Activated naive CD4-positive, alpha-beta T cell treated with anti-CD3 and anti-CD28 coated beads for 36 hours (primary cell): ENCODE data around the gene TFRC. TPM values are rescaled to one million over a fixed set of nuclear protein-coding genes. Genes with fewer than 3 reads are reported as not detected.
"Not testable (repeated sequence)": the region's sequence is repeated elsewhere in the genome, so short reads cannot be mapped to it uniquely, and the experiment has no call there.

Source experiments
- CTCF ChIA-PET: fragments of 350-600 bp; sonication (Branson Sonifier 250); formaldehyde crosslinking; loops from one replicate; lab custom pipeline; 2021; ENCODE audit warnings: antibody characterized with exemption; lab: Charles Lee
- DNase-seq: peaks from one replicate; pipeline ENCODE4 v3.0.0-alpha.2; 2020
- H3K27ac Mint-ChIP-seq: one replicate; pipeline ENCODE4 v1.8.0; 2021; ENCODE audit warnings: mild to moderate bottlenecking, mixed read lengths
- H3K27me3 Mint-ChIP-seq: one replicate; pipeline ENCODE4 v1.8.0; 2021; ENCODE audit warnings: low read depth, mixed read lengths
- H3K36me3 Mint-ChIP-seq: one replicate; pipeline ENCODE4 v1.8.0; 2021; ENCODE audit warnings: low read depth, mixed read lengths
- H3K4me1 Mint-ChIP-seq: one replicate; pipeline ENCODE4 v1.8.0; 2021; ENCODE audit warnings: low read depth, mixed read lengths
- H3K4me3 Mint-ChIP-seq: one replicate; pipeline ENCODE4 v1.8.0; 2021; ENCODE audit warnings: mild to moderate bottlenecking, moderate library complexity, mixed read lengths
- H3K9me3 Mint-ChIP-seq: one replicate; pipeline ENCODE4 v1.8.0; 2021; ENCODE audit warnings: mixed read lengths
- intact Hi-C: fragments of 100-400 bp; cut with micrococcal nuclease; formaldehyde crosslinking; loops from one replicate; pipeline ENCODE4 v1.15.1; 2023
- total RNA-seq, 2 experiments: library from RNA; stranded (reverse); gene quantifications; one replicate each; pipeline ENCODE4 v1.2.3, GENCODE V29; 2021

Gene TFRC
- total RNA-seq, 2 experiments from 2014 or later, result 436 to 442 TPM

- Mint-ChIP-seq H3K27me3 (no peaks in the 10 kb centered on the region), H3K4me3 (peak overlapping the region; percentile 97), H3K4me1 (peaks cover 46% of the 10 kb centered on the region), H3K9me3 (no peaks in the 10 kb centered on the region), H3K27ac (peak overlapping the region; percentile 93), H3K36me3 (peaks cover 45% of the 10 kb centered on the region)
- CTCF ChIA-PET, result interaction anchor here (1.0 to 11.8 kb wide), 2 partner anchors 100 to 116 kb away, joined by 3 to 186 read pairs; no protein-coding TSS in a partner anchor
- no peak for DNase-seq
- intact Hi-C loops, result loop anchor here (5.0 to 10.0 kb wide), 2 partner anchors 87 to 1405 kb away; partner anchors contain the start of gene LSG1
Measured at GRCh38 chr3:196079682-196080081, 2.2 kb downstream of the TFRC start.

- no peak for DNase-seq
- Mint-ChIP-seq H3K36me3 (peaks cover 67% of the 10 kb centered on the region), H3K4me1 (peaks cover 46% of the 10 kb centered on the region), H3K4me3 (no peak overlapping the region), H3K27me3 (no peaks in the 10 kb centered on the region), H3K27ac (peak overlapping the region; percentile 11), H3K9me3 (no peaks in the 10 kb centered on the region)
- intact Hi-C loops, result no loop called here
- CTCF ChIA-PET, result interaction anchor here (0.6 to 11.8 kb wide), 4 partner anchors 21 to 120 kb away, joined by 3 to 186 read pairs (median 3); no protein-coding TSS in a partner anchor
Measured at GRCh38 chr3:196075013-196075412, 6.9 kb downstream of the TFRC start.

- Mint-ChIP-seq H3K4me3 (no peak overlapping the region), H3K9me3 (no peaks in the 10 kb centered on the region), H3K36me3 (peaks cover 65% of the 10 kb centered on the region), H3K27me3 (no peaks in the 10 kb centered on the region), H3K4me1 (peaks cover 34% of the 10 kb centered on the region), H3K27ac (peak overlapping the region; percentile 82)
- intact Hi-C loops, result loop anchor here (1.0 to 5.0 kb wide), 3 partner anchors 119 to 444 kb away; partner anchors contain the start of gene SMCO1
- CTCF ChIA-PET, result interaction anchor here (0.6 to 11.8 kb wide), 39 partner anchors 9 to 218 kb away, joined by 3 to 186 read pairs (median 5); no protein-coding TSS in a partner anchor
- DNase-seq, result peak; percentile 81
Measured at GRCh38 chr3:196073255-196073753, 8.6 kb downstream of the TFRC start.

DNA sequence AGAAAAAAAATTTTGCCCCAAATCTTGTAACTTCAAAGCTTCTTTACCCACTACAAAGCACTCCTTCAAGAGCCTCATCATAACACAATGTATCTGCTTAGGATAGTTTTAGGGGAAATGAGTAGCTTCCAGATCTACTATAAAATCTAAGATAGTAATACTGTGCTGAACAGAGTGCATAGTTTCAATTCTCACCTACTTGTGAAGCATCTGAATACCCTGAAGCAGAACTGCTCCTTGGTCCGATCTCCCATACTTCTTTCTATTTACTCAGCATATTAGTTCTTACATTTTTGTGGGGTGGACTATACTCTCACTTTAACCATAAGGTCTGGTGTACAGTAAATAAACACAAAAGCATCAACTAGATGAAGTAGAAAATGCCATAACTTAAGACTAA is 9.6 kb downstream of the TFRC start:
- Mint-ChIP-seq H3K9me3 (no peaks in the 10 kb centered on the region), H3K36me3 (peaks cover 63% of the 10 kb centered on the region), H3K27ac (no peak overlapping the region), H3K4me3 (no peak overlapping the region), H3K4me1 (peaks cover 24% of the 10 kb centered on the region), H3K27me3 (no peaks in the 10 kb centered on the region)
- CTCF ChIA-PET, result interaction anchor here (0.6 to 11.8 kb wide), 16 partner anchors 8 to 257 kb away, joined by 3 to 186 read pairs (median 7); no protein-coding TSS in a partner anchor
- intact Hi-C loops, result loop anchor here (5.0 kb wide), 1 partner anchor 445 kb away; the partner anchor contains the start of gene SMCO1
- DNase-seq, result no peak

DNA sequence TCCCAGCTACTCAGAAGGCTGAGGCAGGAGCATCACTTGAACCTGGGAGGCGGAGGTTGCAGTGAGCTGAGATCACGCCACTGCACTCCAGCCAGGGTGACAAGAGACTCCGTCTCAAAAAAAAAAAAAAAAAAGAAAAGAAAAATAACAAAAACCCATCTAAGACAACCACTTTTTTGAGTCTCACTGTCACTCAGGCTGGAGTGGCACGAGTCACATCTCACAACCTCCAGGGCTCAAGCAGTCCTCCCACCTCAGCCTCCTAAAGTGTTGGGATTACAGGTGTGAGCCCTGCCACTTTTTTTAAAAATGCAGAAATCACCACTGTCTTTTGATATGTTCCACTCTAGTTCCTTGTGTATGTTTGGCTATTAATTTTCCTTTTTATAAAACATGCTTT is 13.1 kb downstream of the TFRC start:
- H3K27ac Mint-ChIP-seq, H3K9me3 Mint-ChIP-seq, DNase-seq, H3K4me3 Mint-ChIP-seq, H3K27me3 Mint-ChIP-seq, intact Hi-C loops: not testable (repeated sequence)
- peaks cover 69% of the 10 kb centered on the region for H3K36me3 Mint-ChIP-seq
- H3K4me1 Mint-ChIP-seq, result peaks cover 14% of the 10 kb centered on the region
- CTCF ChIA-PET, result interaction anchor here (0.7 to 1.6 kb wide), 3 partner anchors 18 to 169 kb away, joined by 3 to 5 read pairs (median 3); no protein-coding TSS in a partner anchor

GRCh38 chr3:196067439-196067838 is 14.5 kb downstream of the TFRC start:
- CTCF ChIA-PET, result interaction anchor here (0.6 to 1.6 kb wide), 3 partner anchors 11 to 441 kb away, joined by 3 to 5 read pairs (median 4); no protein-coding TSS in a partner anchor
- Mint-ChIP-seq H3K27ac (no peak overlapping the region), H3K4me1 (peaks cover 6% of the 10 kb centered on the region)

DNA sequence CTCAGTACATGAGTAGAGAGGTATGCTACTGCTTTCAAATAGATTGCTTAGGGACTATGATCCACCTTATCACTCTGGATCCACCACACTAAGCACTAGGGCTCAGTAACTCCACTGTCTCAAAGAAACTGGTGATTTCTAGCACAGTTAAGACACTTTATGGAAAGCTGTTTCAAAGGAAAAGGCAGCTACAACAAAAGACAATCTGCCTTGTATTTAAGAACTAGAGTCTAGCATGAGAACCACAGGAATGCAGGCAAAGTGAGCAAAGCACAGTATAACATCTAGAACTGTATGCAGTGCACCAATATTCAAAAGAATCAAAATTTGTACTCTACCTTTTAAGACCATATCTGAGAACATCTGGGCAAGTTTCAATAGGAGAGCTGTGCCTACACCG is 17.9 kb downstream of the TFRC start:
- peaks cover 65% of the 10 kb centered on the region for H3K36me3 Mint-ChIP-seq
- peak overlapping the region; percentile 41 for H3K27ac Mint-ChIP-seq
- intact Hi-C loops, result no loop called here
- no peaks in the 10 kb centered on the region for H3K27me3 Mint-ChIP-seq
- no peak overlapping the region for H3K4me3 Mint-ChIP-seq
- CTCF ChIA-PET, result interaction anchor here (1.1 to 2.3 kb wide), 3 partner anchors 10 to 12 kb away, joined by 3 to 18 read pairs (median 3); no protein-coding TSS in a partner anchor
- DNase-seq, result no peak
- peaks cover 4% of the 10 kb centered on the region for H3K4me1 Mint-ChIP-seq
- H3K9me3 Mint-ChIP-seq, result no peaks in the 10 kb centered on the region

More at GRCh38 chr3:196067439-196067838, 14.5 kb downstream of the TFRC start:
- Mint-ChIP-seq H3K4me3 (no peak overlapping the region), H3K36me3 (peaks cover 64% of the 10 kb centered on the region), H3K27me3 (no peaks in the 10 kb centered on the region), H3K9me3 (no peaks in the 10 kb centered on the region)
- intact Hi-C loops, result no loop called here
- no peak for DNase-seq

DNA sequence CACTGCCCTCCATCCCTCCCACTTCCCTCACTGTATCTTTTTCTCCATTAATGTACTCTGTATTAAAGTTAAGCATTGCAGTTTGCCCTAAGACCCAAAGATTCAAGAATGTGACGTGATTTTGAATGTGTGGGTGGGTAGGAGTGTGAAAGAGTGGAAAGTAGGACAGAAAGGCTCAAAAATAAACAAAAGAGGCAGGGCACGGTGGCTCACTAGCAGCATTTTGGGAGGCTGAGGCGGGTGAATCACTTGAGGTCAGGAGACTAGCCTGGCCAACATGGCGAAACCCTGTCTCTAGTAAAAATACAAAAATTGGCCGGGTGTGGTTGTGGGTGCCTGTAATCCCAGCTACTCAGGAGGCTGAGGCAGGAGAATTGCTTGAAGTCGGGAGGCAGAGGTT is 18.4 kb downstream of the TFRC start:
- Mint-ChIP-seq H3K9me3 (no peaks in the 10 kb centered on the region), H3K27ac (peak overlapping the region; percentile 68), H3K4me1 (peaks cover 4% of the 10 kb centered on the region), H3K27me3 (no peaks in the 10 kb centered on the region), H3K36me3 (peaks cover 65% of the 10 kb centered on the region), H3K4me3 (no peak overlapping the region)
- intact Hi-C loops, result no loop called here
- CTCF ChIA-PET, result interaction anchor here (1.1 to 2.3 kb wide), 2 partner anchors 9 to 10 kb away, joined by 3 to 18 read pairs; no protein-coding TSS in a partner anchor
- DNase-seq, result no peak

- no peaks in the 10 kb centered on the region for H3K27me3 Mint-ChIP-seq
- intact Hi-C loops, result no loop called here
- no peak for DNase-seq
- H3K36me3 Mint-ChIP-seq, result peaks cover 69% of the 10 kb centered on the region
- H3K27ac Mint-ChIP-seq, result no peak overlapping the region
- H3K4me3 Mint-ChIP-seq, result no peak overlapping the region
- CTCF ChIA-PET, result interaction anchor here (1.6 to 2.3 kb wide), 2 partner anchors 10 kb away, joined by 16 to 18 read pairs; no protein-coding TSS in a partner anchor
- H3K9me3 Mint-ChIP-seq, result no peaks in the 10 kb centered on the region
- peaks cover 4% of the 10 kb centered on the region for H3K4me1 Mint-ChIP-seq
Measured at GRCh38 chr3:196063049-196063448, 18.8 kb downstream of the TFRC start.

GRCh38 chr3:196060834-196061233 is 21.1 kb downstream of the TFRC start:
- H3K27me3 Mint-ChIP-seq, result no peaks in the 10 kb centered on the region
- H3K36me3 Mint-ChIP-seq, result peaks cover 70% of the 10 kb centered on the region
- H3K9me3 Mint-ChIP-seq, result no peaks in the 10 kb centered on the region
- no peak for DNase-seq
- H3K4me1 Mint-ChIP-seq, result peaks cover 2% of the 10 kb centered on the region
- intact Hi-C loops, result no loop called here
- H3K27ac Mint-ChIP-seq, result peak overlapping the region; percentile 38
- CTCF ChIA-PET, result interaction anchor here (0.5 to 2.3 kb wide), 4 partner anchors 11 to 156 kb away, joined by 3 to 6 read pairs (median 5); no protein-coding TSS in a partner anchor
- no peak overlapping the region for H3K4me3 Mint-ChIP-seq

DNA sequence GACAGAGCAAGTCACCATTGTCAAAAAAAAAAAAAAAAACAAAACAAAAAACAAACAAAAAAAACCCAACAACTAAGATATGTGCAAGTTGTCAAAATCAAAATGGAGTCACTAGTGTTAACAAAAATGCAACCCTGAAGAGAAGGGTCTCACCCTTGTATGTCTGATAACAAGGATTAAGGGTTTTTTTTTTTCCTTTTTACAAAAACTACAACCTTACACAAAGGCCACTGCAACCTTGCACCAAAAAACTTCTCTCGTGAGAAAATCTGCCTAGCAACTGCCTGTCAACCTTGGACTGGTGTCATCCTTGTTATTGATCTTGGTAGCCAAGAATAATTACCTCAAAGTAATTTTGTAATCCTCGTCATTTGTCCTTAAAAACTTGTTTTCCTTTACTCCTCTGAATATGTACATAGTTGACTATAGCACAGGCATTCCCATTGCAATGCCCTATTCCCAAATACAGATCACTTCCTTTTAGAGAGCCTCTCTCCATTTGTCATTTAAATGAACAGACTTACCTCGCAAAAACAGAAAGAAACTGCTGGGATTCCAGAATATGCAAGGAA is 24.0 kb downstream of the TFRC start:
- Mint-ChIP-seq H3K4me3 (no peak overlapping the region), H3K4me1 (peaks cover 2% of the 10 kb centered on the region), H3K27ac (no peak overlapping the region), H3K27me3 (no peaks in the 10 kb centered on the region), H3K9me3 (no peaks in the 10 kb centered on the region), H3K36me3 (peaks cover 70% of the 10 kb centered on the region)
- intact Hi-C loops, result no loop called here
- no peak for DNase-seq
- CTCF ChIA-PET, result interaction anchor here (0.9 kb wide), 1 partner anchor 16 kb away, joined by 3 read pairs; no protein-coding TSS in a partner anchor

DNA sequence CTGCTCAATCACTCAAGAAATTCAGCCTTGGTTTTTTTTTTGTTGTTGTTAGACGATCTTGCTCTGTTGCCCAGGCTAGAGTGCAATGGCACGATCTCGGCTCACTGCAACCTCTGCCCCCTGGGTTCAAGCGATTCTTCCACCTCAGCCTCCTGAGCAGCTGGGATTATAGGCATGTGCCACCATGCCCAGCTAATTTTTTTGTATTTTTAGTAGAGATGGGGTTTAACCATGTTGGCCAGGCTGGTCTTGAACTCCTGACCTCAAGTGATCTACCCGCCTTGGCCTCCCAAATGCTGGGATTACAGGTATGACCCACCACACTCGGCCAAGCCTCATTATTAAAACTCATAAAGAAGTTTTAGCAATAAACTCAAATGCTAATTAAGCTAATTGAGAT is 25.5 kb downstream of the TFRC start:
- CTCF ChIA-PET, result interaction anchor here (1.6 kb wide), 1 partner anchor 17 kb away, joined by 10 read pairs; no protein-coding TSS in a partner anchor
- DNase-seq, intact Hi-C loops, H3K9me3 Mint-ChIP-seq, H3K27me3 Mint-ChIP-seq, H3K4me3 Mint-ChIP-seq, H3K4me1 Mint-ChIP-seq: not testable (repeated sequence)
- peak overlapping the region; percentile 18 for H3K27ac Mint-ChIP-seq
- peaks cover 72% of the 10 kb centered on the region for H3K36me3 Mint-ChIP-seq
